OCI-LY7 (cell line): ENCODE measurements around the gene TXNRD1. TPM values are rescaled to one million over a fixed set of nuclear protein-coding genes. Genes with fewer than 3 reads are reported as not detected.
A peak's percentile ranks its signal among the peaks of the same experiment; 100 is the strongest.

ENCODE experiments used
- BruUV-seq: library from RNA; stranded (reverse); fragments of 400-500 nt; replicated peaks from 2 replicates; lab custom pipeline; 2021; lab: Mats Ljungman, UMichigan
- CTCF ChIA-PET: fragments of 300-600 bp; sonication (Branson Sonifier 250); formaldehyde crosslinking; loops from one replicate; lab custom pipeline; 2022; ENCODE audit warnings: antibody characterized with exemption; ENCODE audit not compliant: unreplicated experiment; lab: Charles Lee
- POLR2A ChIA-PET: fragments of 300-600 bp; sonication (Branson Sonifier 250); formaldehyde crosslinking; loops from one replicate; lab custom pipeline; 2022; ENCODE audit warnings: antibody characterized with exemption; lab: Charles Lee
- DNase-seq: peaks from one replicate; pipeline ENCODE4 v3.0.0-alpha.2; 2015; ENCODE audit warnings: low spot score
- H2AFZ ChIP-seq: fragments of 200-600 bp; sonication (generic), shearing (Covaris generic); 2 replicates; pipeline ENCODE4 v1.6.1; 2014; ENCODE audit warnings: mild to moderate bottlenecking, antibody characterized with exemption, low read length, moderate library complexity
- H3K27ac ChIP-seq: fragments of 200-600 bp; sonication (generic); 2 replicates; pipeline ENCODE4 v1.5.1; 2014; ENCODE audit warnings: mixed run types, low read depth, mild to moderate bottlenecking, moderate library complexity, low read length, inconsistent platforms; ENCODE audit not compliant: poor library complexity, severe bottlenecking
- H3K36me3 ChIP-seq: fragments of 200-600 bp; sonication (generic); 2 replicates; pipeline ENCODE4 v1.6.1; 2014; ENCODE audit warnings: mild to moderate bottlenecking, antibody characterized with exemption, low read length, moderate library complexity, mixed read lengths; ENCODE audit not compliant: insufficient read depth
- H3K4me1 ChIP-seq: fragments of 200-600 bp; sonication (generic); 2 replicates; pipeline ENCODE4 v1.5.1; 2014; ENCODE audit warnings: mild to moderate bottlenecking, low read length; ENCODE audit not compliant: insufficient read depth, poor library complexity, severe bottlenecking
- H3K4me2 ChIP-seq: fragments of 200-600 bp; sonication (generic); 2 replicates; pipeline ENCODE4 v1.6.1; 2014; ENCODE audit warnings: mild to moderate bottlenecking, low read length
- H3K4me3 ChIP-seq: fragments of 200-600 bp; sonication (generic); 2 replicates; pipeline ENCODE4 v1.5.1; 2014; ENCODE audit warnings: mild to moderate bottlenecking, low read depth, low read length; ENCODE audit not compliant: poor library complexity, severe bottlenecking
- H3K79me2 ChIP-seq: fragments of 200-600 bp; sonication (generic); 2 replicates; pipeline ENCODE4 v1.6.1; 2016; ENCODE audit warnings: low read depth, mild to moderate bottlenecking, low read length, moderate library complexity, mixed read lengths; ENCODE audit not compliant: insufficient read depth
- H3K9me2 ChIP-seq: fragments of 200-600 bp; sonication (generic); 2 replicates; pipeline ENCODE4 v1.6.1; 2016; ENCODE audit warnings: mild to moderate bottlenecking, low read length, mixed read lengths; ENCODE audit not compliant: insufficient read depth
- H3K9me3 ChIP-seq: fragments of 200-600 bp; sonication (generic); 2 replicates; pipeline ENCODE4 v1.6.1; 2014; ENCODE audit warnings: mild to moderate bottlenecking, mixed run types, low read length, mixed read lengths
- H4K20me1 ChIP-seq: fragments of 200-600 bp; sonication (generic); 2 replicates; pipeline ENCODE4 v1.6.1; 2014; ENCODE audit warnings: mild to moderate bottlenecking, antibody characterized with exemption, low read length, moderate library complexity, mixed read lengths; ENCODE audit not compliant: insufficient read depth
- EZH2phosphoT487 ChIP-seq: fragments of 200-600 bp; sonication (generic); IDR thresholded peaks from 2 replicates; pipeline ENCODE4 v1.6.1; 2018; ENCODE audit warnings: low read depth, borderline replicate concordance, mild to moderate bottlenecking, mixed run types, antibody characterized with exemption, low read length, moderate library complexity, mixed read lengths
- intact Hi-C: fragments of 100-400 bp; cut with micrococcal nuclease; formaldehyde crosslinking; loops from one replicate; pipeline ENCODE4 v1.10.0; 2022; ENCODE audit not compliant: unreplicated experiment
- total RNA-seq, 2 experiments: library from RNA; depleted of rRNA in 1 of 2; stranded (reverse); fragments of >200 nt in 1 of 2; shearing (Covaris generic) in 1 of 2; gene quantifications; 2 replicates each; pipeline ENCODE4 v1.2.3, GENCODE V29; 2014 to 2022
- TF ChIP-seq, protein P1 (sequence below): fragments of 200-600 bp; sonication (generic); conservative IDR thresholded peaks from 2 replicates; pipeline ENCODE4 v1.5.1; 2014; ENCODE audit warnings: mild to moderate bottlenecking, antibody characterized with exemption, low read length, moderate library complexity, mixed read lengths

The TXNRD1 gene
- total RNA-seq, 2 experiments from 2014 or later, result 117 to 132 TPM

DNA sequence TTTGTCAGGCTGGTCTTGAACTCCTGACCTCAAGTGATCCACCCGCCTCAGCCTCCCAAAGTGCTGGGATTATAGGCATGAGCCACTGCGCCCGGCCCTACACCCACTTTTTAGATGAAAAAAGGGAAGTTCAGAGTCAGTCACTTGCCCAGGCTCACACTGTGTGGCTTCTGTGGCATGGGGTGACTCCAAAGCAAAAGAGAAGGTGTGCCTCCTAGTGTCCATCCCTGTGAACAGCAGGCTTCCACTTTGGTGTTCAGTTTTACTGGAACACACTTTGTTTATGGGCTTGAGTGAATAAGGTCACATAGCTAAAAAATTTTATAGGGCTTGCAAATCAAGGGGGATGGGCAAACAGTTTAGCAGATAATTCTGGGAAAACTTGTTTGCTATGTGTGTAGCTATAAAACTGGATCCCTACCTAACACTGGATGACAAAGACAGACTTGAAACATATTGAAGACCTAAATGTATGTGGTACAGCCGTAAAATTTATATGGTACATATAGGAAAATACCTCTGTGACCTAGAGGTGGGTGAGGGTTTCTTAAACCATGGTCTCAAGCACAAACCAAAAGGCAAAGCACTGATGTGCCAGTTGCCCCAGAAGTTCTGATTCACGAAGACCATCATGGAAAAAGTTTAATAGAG is 142.9 kb downstream of the TXNRD1 start:
- no peak overlapping the region for H3K4me3 ChIP-seq
- TF ChIP-seq, protein P1, sequence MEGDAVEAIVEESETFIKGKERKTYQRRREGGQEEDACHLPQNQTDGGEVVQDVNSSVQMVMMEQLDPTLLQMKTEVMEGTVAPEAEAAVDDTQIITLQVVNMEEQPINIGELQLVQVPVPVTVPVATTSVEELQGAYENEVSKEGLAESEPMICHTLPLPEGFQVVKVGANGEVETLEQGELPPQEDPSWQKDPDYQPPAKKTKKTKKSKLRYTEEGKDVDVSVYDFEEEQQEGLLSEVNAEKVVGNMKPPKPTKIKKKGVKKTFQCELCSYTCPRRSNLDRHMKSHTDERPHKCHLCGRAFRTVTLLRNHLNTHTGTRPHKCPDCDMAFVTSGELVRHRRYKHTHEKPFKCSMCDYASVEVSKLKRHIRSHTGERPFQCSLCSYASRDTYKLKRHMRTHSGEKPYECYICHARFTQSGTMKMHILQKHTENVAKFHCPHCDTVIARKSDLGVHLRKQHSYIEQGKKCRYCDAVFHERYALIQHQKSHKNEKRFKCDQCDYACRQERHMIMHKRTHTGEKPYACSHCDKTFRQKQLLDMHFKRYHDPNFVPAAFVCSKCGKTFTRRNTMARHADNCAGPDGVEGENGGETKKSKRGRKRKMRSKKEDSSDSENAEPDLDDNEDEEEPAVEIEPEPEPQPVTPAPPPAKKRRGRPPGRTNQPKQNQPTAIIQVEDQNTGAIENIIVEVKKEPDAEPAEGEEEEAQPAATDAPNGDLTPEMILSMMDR, result peak; percentile 88
- no peak for TF ChIP-seq EZH2phosphoT487
- H2AFZ ChIP-seq, result no peak overlapping the region
- ChIA-PET CTCF (interaction anchor here (0.6 kb wide), 1 partner anchor 208 kb away, joined by 3 read pairs; no protein-coding TSS in a partner anchor), POLR2A (interaction anchor here (0.6 to 0.7 kb wide), 4 partner anchors 42 to 454 kb away, joined by 3 read pairs; no protein-coding TSS in a partner anchor)
- intact Hi-C loops, result loop anchor here (1.0 to 10.0 kb wide), 3 partner anchors 157 to 474 kb away; partner anchors contain the start of gene HCFC2
- no peak overlapping the region for H3K4me2 ChIP-seq
- no peak overlapping the region for H3K27ac ChIP-seq
- peaks cover 3% of the 10 kb centered on the region; the same call in 1 of the 2 replicates for H3K9me3 ChIP-seq
- no peaks in the 10 kb centered on the region for H4K20me1 ChIP-seq
- H3K9me2 ChIP-seq, result no peaks in the 10 kb centered on the region
- peaks cover 17% of the 10 kb centered on the region; the same call in 1 of the 2 replicates for H3K36me3 ChIP-seq
- H3K4me1 ChIP-seq, result no peaks in the 10 kb centered on the region
- H3K79me2 ChIP-seq, result no peaks in the 10 kb centered on the region
- peak; percentile 84 for DNase-seq
- BruUV-seq, result no TSS peak

DNA sequence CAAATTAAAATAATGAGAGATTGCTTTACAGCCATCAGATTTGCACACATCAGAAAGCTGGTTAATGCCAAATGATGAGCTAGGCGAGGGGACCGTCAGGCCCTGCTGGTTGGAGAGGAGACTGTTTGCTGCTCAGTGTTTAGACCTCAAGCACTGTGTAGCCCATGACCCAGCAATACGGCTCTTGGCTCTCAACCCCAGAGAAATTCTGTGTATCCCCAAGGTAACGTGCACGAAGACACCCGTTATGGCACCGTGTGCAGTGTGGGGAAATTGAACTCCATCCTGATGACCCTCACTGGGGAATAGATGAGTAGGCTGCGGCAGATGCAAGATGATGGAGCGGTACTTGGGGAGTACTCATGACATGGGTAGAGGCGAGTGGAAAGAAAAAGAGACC is 143.6 kb downstream of the TXNRD1 start:
- Histone ChIP-seq H3K4me1 (no peaks in the 10 kb centered on the region), H3K79me2 (no peaks in the 10 kb centered on the region), H3K4me2 (no peak overlapping the region), H2AFZ (no peak overlapping the region), H3K27ac (no peak overlapping the region), H4K20me1 (no peaks in the 10 kb centered on the region), H3K4me3 (no peak overlapping the region), H3K9me2 (no peaks in the 10 kb centered on the region), H3K36me3 (peaks cover 12% of the 10 kb centered on the region; the same call in 1 of the 2 replicates), H3K9me3 (peaks cover 3% of the 10 kb centered on the region; the same call in 1 of the 2 replicates)
- intact Hi-C loops, result loop anchor here (10.0 kb wide), 2 partner anchors 294 to 474 kb away; partner anchors contain the start of gene HCFC2
- no TSS peak for BruUV-seq
- ChIA-PET CTCF (no interaction called here), POLR2A (interaction anchor here (0.6 to 0.7 kb wide), 3 partner anchors 42 to 519 kb away, joined by 3 to 8 read pairs (median 3); no protein-coding TSS in a partner anchor)
- DNase-seq, result no peak
- TF ChIP-seq, protein P1, result no peak
- no peak for TF ChIP-seq EZH2phosphoT487

DNA sequence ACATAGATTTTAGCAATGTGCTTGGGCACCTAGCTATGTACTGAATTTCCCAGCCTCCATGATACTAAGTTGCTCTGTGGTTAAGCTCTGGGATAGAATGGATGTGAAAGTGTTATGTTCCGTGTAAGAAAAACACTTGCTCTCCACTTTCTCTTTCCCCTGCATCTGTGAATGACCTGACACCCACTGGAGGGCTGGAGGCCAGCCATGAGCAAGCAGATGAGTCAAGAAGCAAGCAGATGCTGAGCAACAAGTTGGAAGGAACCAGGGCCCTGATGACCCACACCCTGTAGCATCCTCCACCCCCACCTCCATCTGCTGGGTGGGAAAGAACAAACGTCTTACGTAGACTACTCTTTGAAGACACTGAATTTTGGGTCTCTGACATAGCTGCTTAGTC is 144.6 kb downstream of the TXNRD1 start:
- Histone ChIP-seq H3K9me2 (no peaks in the 10 kb centered on the region), H3K36me3 (peaks cover 3% of the 10 kb centered on the region; the same call in 1 of the 2 replicates), H3K27ac (no peak overlapping the region), H2AFZ (no peak overlapping the region), H3K79me2 (no peaks in the 10 kb centered on the region), H4K20me1 (no peaks in the 10 kb centered on the region), H3K4me2 (no peak overlapping the region), H3K4me1 (no peaks in the 10 kb centered on the region), H3K4me3 (no peak overlapping the region), H3K9me3 (peaks cover 3% of the 10 kb centered on the region; the same call in 1 of the 2 replicates)
- CTCF ChIA-PET, result no interaction called here
- TF ChIP-seq, protein P1, result no peak
- no peak for TF ChIP-seq EZH2phosphoT487
- POLR2A ChIA-PET, result no interaction called here
- BruUV-seq, result no TSS peak
- intact Hi-C loops, result no loop called here
- DNase-seq, result no peak
